Endothelial cell of umbilical vein (primary cell): Measurements from ENCODE around the gene AKAP13. TPM values are rescaled to one million over a fixed set of nuclear protein-coding genes. Genes with fewer than 3 reads are reported as not detected.
"Not testable (repeated sequence)": the region's sequence is repeated elsewhere in the genome, so short reads cannot be mapped to it uniquely, and the experiment has no call there.

Experiments
- BruUV-seq: library from RNA; stranded (reverse); fragments of 400-500 nt; replicated peaks from 2 replicates; lab custom pipeline; 2021; lab: Mats Ljungman, UMichigan
- CTCF ChIA-PET: fragments of 300-600, 350-600 bp; sonication (Branson Sonifier 250); formaldehyde crosslinking; loops from one replicate; lab custom pipeline; 2021; ENCODE audit warnings: antibody characterized with exemption, inconsistent platforms; lab: Charles Lee
- POLR2A ChIA-PET: fragments of 300-600, 350-600 bp; sonication (Branson Sonifier 250); formaldehyde crosslinking; loops from one replicate; lab custom pipeline; 2021; ENCODE audit warnings: antibody characterized with exemption, inconsistent platforms; lab: Charles Lee
- DNase-seq: peaks from one replicate; pipeline ENCODE4 v3.0.0-alpha.2; 2011; ENCODE audit warnings: low read depth, low spot score
- FAIRE-seq: peaks from 2 replicates; lab custom pipeline; 2011; peaks lifted over from hg19 to GRCh38; lab: Jason Lieb, UNC
- H2AFZ ChIP-seq: 2 replicates; pipeline ENCODE4 v1.6.0; 2012; ENCODE audit warnings: low read depth, low read length, control low read depth, inconsistent platforms
- H3K27ac ChIP-seq: 2 replicates; pipeline ENCODE4 v1.5.1; 2011; ENCODE audit warnings: low read depth, mild to moderate bottlenecking, control low read depth, low read length, moderate library complexity; ENCODE audit not compliant: insufficient read depth
- H3K27me3 ChIP-seq, 2 experiments: 2 replicates each; pipeline versions ENCODE4 v1.6.0 to v1.6.1; 2011; ENCODE audit warnings: low read length in 2 of 2, mixed read lengths in 1 of 2; ENCODE audit not compliant: control insufficient read depth in 2 of 2, insufficient read depth in 2 of 2
- H3K36me3 ChIP-seq, 2 experiments: 2 replicates in 1 of 2; 3 replicates in 1 of 2; pipeline ENCODE4 v1.5.1; 2011; ENCODE audit warnings: low read length in 2 of 2, mild to moderate bottlenecking in 1 of 2, moderate library complexity in 1 of 2; ENCODE audit not compliant: control insufficient read depth in 2 of 2, insufficient read depth in 2 of 2; ENCODE audit errors: extremely low read depth in 1 of 2
- H3K4me1 ChIP-seq: 3 replicates; pipeline ENCODE4 v1.5.1; 2011; ENCODE audit warnings: mild to moderate bottlenecking, low read length; ENCODE audit not compliant: control insufficient read depth, insufficient read depth; ENCODE audit errors: extremely low read depth
- H3K4me2 ChIP-seq: 2 replicates; pipeline ENCODE4 v1.6.1; 2011; ENCODE audit warnings: low read length, control low read depth, mixed read lengths; ENCODE audit not compliant: insufficient read depth
- H3K4me3 ChIP-seq, 3 experiments: fragments of 200-600 bp in 1 of 3; sonication (generic), shearing (Covaris generic) in 1 of 3; replicated peaks in 1 of 3; 2 replicates each; pipeline ENCODE4 v1.5.1; 2011 to 2016; ENCODE audit warnings: control low read depth in 3 of 3, low read length in 3 of 3, mild to moderate bottlenecking in 2 of 3, inconsistent platforms in 1 of 3, low read depth in 1 of 3, moderate library complexity in 1 of 3; ENCODE audit not compliant: insufficient read depth in 1 of 3
- H3K79me2 ChIP-seq: 2 replicates; pipeline ENCODE4 v1.6.0; 2012; ENCODE audit warnings: low read length, inconsistent platforms; ENCODE audit not compliant: control insufficient read depth, insufficient read depth
- H3K9ac ChIP-seq: replicated peaks from 2 replicates; pipeline ENCODE3; 2011; ENCODE audit warnings: low read length, control low read depth; ENCODE audit not compliant: insufficient read depth; ENCODE audit errors: extremely low read depth
- H3K9me1 ChIP-seq: replicated peaks from 3 replicates; pipeline ENCODE4 v1.6.0; 2011; ENCODE audit warnings: mild to moderate bottlenecking, low read length; ENCODE audit not compliant: control insufficient read depth, insufficient read depth; ENCODE audit errors: extremely low read depth
- H3K9me3 ChIP-seq: replicated peaks from 2 replicates; pipeline ENCODE4 v1.5.1; 2012; ENCODE audit warnings: low read length, inconsistent platforms; ENCODE audit not compliant: control insufficient read depth, insufficient read depth
- H4K20me1 ChIP-seq: replicated peaks from 2 replicates; pipeline ENCODE3; 2011; ENCODE audit warnings: mild to moderate bottlenecking, low read length; ENCODE audit not compliant: control insufficient read depth, insufficient read depth; ENCODE audit errors: extremely low read depth
- EZH2 ChIP-seq: IDR thresholded peaks from 2 replicates; pipeline ENCODE4 v1.6.1; 2012; ENCODE audit warnings: borderline replicate concordance, low read depth, mild to moderate bottlenecking, moderate library complexity, low read length, inconsistent platforms; ENCODE audit not compliant: severe bottlenecking
- FOS ChIP-seq: IDR thresholded peaks from 2 replicates; pipeline ENCODE4 v1.6.1; 2011; ENCODE audit warnings: mild to moderate bottlenecking, low read length, moderate library complexity, borderline replicate concordance; ENCODE audit not compliant: insufficient read depth
- GATA2 ChIP-seq: IDR thresholded peaks from 2 replicates; pipeline ENCODE4 v1.7.0; 2011; ENCODE audit warnings: low read depth, mild to moderate bottlenecking, moderate library complexity, mixed read lengths, low read length; ENCODE audit not compliant: insufficient read length, insufficient read depth
- JUN ChIP-seq: IDR thresholded peaks from 2 replicates; pipeline ENCODE4 v1.6.1; 2011; ENCODE audit warnings: borderline replicate concordance, low read depth; ENCODE audit not compliant: insufficient read length, insufficient read depth
- MAX ChIP-seq: IDR thresholded peaks from 2 replicates; pipeline ENCODE4 v1.6.1; 2011; ENCODE audit not compliant: insufficient read depth, insufficient read length
- MYC ChIP-seq: IDR thresholded peaks from one replicate; pipeline ENCODE4 v1.6.1; 2011; ENCODE audit warnings: mild to moderate bottlenecking, low read depth, low read length
- POLR2A ChIP-seq: IDR thresholded peaks from 2 replicates; pipeline ENCODE4 v1.6.1; 2012; ENCODE audit warnings: low read depth, mild to moderate bottlenecking, control low read depth, low read length
- POLR2AphosphoS5 ChIP-seq: IDR thresholded peaks from 2 replicates; pipeline ENCODE4 v1.6.1; 2012; ENCODE audit warnings: low read depth, mild to moderate bottlenecking, control low read depth, low read length, moderate library complexity; ENCODE audit not compliant: insufficient read depth
- dilution Hi-C: fragments of 300-500 bp; cut with MboI; formaldehyde crosslinking; loops from one replicate; pipeline ENCODE4 v1.15.0; 2019; ENCODE audit warnings: low sequenced_read_pairs; ENCODE audit not compliant: extremely low pct_ligation_motif_present
- intact Hi-C: fragments of 100-400 bp; cut with micrococcal nuclease; formaldehyde crosslinking; loops from one replicate; pipeline ENCODE4 v1.10.0; 2022
- polyA plus RNA-seq, 4 experiments: library from polyadenylated mRNA; depleted of rRNA in 3 of 4; stranded (reverse) in 3 of 4; unstranded in 1 of 4; fragments of >200 nt; gene quantifications; 2 replicates each; pipeline versions ENCODE4 v1.2.1 to v1.2.3, GENCODE V29; 2011 to 2012; ENCODE audit warnings: missing spikeins in 1 of 4
- total RNA-seq: library from RNA; stranded (reverse); gene quantifications from 2 replicates; pipeline ENCODE4 v1.2.3, GENCODE V29; 2021
- TF ChIP-seq, protein P1 (sequence below), 2 donors: IDR thresholded peaks; 1 replicate in 1 of 2; 2 replicates in 1 of 2; pipeline ENCODE4 v1.5.1; 2011; ENCODE audit warnings: low read length in 2 of 2, mild to moderate bottlenecking in 2 of 2, moderate library complexity in 2 of 2, control low read depth in 1 of 2, inconsistent platforms in 1 of 2, low read depth in 1 of 2; ENCODE audit not compliant: insufficient read depth in 1 of 2; ENCODE audit errors: extremely low read depth in 1 of 2

AKAP13 gene
- total and polyA plus RNA-seq, 2 donors (not counting 3 experiments of a cell fraction or from before 2014, with no cell fraction given) = 22.8 to 87.8 TPM

DNA sequence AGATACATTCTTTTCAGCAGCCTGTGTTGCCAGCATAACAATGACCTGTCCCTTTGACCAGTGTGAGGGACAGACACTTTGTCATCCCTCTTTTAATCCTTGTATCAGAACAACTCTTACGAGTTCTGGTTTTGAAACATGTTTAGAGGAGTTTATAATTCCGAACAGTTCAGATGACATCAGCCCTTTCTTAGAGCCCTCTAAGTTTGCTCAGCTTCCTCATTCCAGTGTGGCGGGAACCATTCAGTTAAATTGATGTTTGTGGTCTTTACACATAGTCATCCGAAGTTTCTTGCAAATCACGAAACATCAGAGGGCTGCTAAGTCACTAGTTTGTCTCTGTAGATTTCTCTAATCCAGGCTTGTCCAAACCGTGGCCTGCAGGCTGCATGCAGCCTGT, 102.5 kb downstream of the AKAP13 start:
- DNase-seq (no peak), FAIRE-seq (no peak)
- no peak for TF ChIP-seq JUN
- TF ChIP-seq, protein P1, sequence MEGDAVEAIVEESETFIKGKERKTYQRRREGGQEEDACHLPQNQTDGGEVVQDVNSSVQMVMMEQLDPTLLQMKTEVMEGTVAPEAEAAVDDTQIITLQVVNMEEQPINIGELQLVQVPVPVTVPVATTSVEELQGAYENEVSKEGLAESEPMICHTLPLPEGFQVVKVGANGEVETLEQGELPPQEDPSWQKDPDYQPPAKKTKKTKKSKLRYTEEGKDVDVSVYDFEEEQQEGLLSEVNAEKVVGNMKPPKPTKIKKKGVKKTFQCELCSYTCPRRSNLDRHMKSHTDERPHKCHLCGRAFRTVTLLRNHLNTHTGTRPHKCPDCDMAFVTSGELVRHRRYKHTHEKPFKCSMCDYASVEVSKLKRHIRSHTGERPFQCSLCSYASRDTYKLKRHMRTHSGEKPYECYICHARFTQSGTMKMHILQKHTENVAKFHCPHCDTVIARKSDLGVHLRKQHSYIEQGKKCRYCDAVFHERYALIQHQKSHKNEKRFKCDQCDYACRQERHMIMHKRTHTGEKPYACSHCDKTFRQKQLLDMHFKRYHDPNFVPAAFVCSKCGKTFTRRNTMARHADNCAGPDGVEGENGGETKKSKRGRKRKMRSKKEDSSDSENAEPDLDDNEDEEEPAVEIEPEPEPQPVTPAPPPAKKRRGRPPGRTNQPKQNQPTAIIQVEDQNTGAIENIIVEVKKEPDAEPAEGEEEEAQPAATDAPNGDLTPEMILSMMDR (IDR thresholded peaks at IDR 0.05; ENCODE audit: extremely low read depth in 1 of 2, insufficient read depth in 1 of 2, low read depth in 1 of 2, low read length in 2 of 2) = no peak
- TF ChIP-seq MYC = no peak
- no peak for TF ChIP-seq POLR2A
- no peak for TF ChIP-seq GATA2
- no peak for TF ChIP-seq POLR2AphosphoS5
- TF ChIP-seq EZH2 = no peak
- no peak for TF ChIP-seq FOS
- no peak for TF ChIP-seq MAX
- H3K4me3 ChIP-seq = no peak overlapping the region
- H3K9me1 ChIP-seq = no peaks in the 10 kb centered on the region
- H3K9ac ChIP-seq = no peak overlapping the region
- no peak overlapping the region for H2AFZ ChIP-seq
- H3K27ac ChIP-seq = no peak overlapping the region
- H3K79me2 ChIP-seq = peaks cover 29% of the 10 kb centered on the region
- H3K27me3 ChIP-seq = no peaks in the 10 kb centered on the region
- dilution Hi-C loops = no loop called here
- H4K20me1 ChIP-seq = peaks cover 15% of the 10 kb centered on the region
- ChIA-PET POLR2A (no interaction called here), CTCF (no interaction called here)
- no peaks in the 10 kb centered on the region for H3K36me3 ChIP-seq
- H3K9me3 ChIP-seq = no peaks in the 10 kb centered on the region
- intact Hi-C loops = no loop called here
- no TSS peak for BruUV-seq
- no peak overlapping the region for H3K4me2 ChIP-seq
- peaks cover 22% of the 10 kb centered on the region for H3K4me1 ChIP-seq

- intact Hi-C loops = not testable (repeated sequence)
These were observed 103.6 kb downstream of the AKAP13 start for GRCh38 chr15:85483955-85484354.

GRCh38 chr15:85484923-85485322, 104.5 kb downstream of the AKAP13 start:
- DNase-seq, H3K36me3 ChIP-seq, H3K9me1 ChIP-seq, H3K27ac ChIP-seq, FAIRE-seq, BruUV-seq, H3K4me3 ChIP-seq, H3K4me2 ChIP-seq, H4K20me1 ChIP-seq, POLR2A ChIA-PET, H3K9me3 ChIP-seq, H3K27me3 ChIP-seq, H3K9ac ChIP-seq, H2AFZ ChIP-seq, H3K4me1 ChIP-seq, dilution Hi-C loops: not testable (repeated sequence)
- CTCF ChIA-PET = interaction anchor here (0.7 to 6.6 kb wide), 17 partner anchors 9 to 245 kb away, joined by 3 to 49 read pairs (median 4); no protein-coding TSS in a partner anchor
- intact Hi-C loops = loop anchor here (5.0 kb wide), 2 partner anchors 97 to 357 kb away; no protein-coding TSS in a partner anchor
- H3K79me2 ChIP-seq = peaks cover 22% of the 10 kb centered on the region

More at GRCh38 chr15:85483955-85484354, 103.6 kb downstream of the AKAP13 start:
- H3K4me2 ChIP-seq, POLR2A ChIA-PET, DNase-seq, H3K9ac ChIP-seq, H3K27me3 ChIP-seq, BruUV-seq, FAIRE-seq, H3K4me3 ChIP-seq, H3K27ac ChIP-seq, H3K36me3 ChIP-seq, H3K9me1 ChIP-seq, H2AFZ ChIP-seq, H3K9me3 ChIP-seq, H4K20me1 ChIP-seq, dilution Hi-C loops: not testable (repeated sequence)
- CTCF ChIA-PET = interaction anchor here (0.8 to 2.4 kb wide), 3 partner anchors 15 to 187 kb away, joined by 3 to 18 read pairs (median 3); no protein-coding TSS in a partner anchor
- H3K4me1 ChIP-seq = peaks cover 11% of the 10 kb centered on the region
- H3K79me2 ChIP-seq = peaks cover 29% of the 10 kb centered on the region
